Fibroblast of peridontal ligament (primary cell): ENCODE results near the gene HS6ST1.

ENCODE experiments used
- DNase-seq: peaks from one replicate; pipeline ENCODE4 v3.0.0-alpha.2; 2010; ENCODE audit errors: extremely low read depth

HS6ST1 gene, protein sequence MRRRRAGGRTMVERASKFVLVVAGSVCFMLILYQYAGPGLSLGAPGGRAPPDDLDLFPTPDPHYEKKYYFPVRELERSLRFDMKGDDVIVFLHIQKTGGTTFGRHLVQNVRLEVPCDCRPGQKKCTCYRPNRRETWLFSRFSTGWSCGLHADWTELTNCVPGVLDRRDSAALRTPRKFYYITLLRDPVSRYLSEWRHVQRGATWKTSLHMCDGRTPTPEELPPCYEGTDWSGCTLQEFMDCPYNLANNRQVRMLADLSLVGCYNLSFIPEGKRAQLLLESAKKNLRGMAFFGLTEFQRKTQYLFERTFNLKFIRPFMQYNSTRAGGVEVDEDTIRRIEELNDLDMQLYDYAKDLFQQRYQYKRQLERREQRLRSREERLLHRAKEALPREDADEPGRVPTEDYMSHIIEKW

DNA sequence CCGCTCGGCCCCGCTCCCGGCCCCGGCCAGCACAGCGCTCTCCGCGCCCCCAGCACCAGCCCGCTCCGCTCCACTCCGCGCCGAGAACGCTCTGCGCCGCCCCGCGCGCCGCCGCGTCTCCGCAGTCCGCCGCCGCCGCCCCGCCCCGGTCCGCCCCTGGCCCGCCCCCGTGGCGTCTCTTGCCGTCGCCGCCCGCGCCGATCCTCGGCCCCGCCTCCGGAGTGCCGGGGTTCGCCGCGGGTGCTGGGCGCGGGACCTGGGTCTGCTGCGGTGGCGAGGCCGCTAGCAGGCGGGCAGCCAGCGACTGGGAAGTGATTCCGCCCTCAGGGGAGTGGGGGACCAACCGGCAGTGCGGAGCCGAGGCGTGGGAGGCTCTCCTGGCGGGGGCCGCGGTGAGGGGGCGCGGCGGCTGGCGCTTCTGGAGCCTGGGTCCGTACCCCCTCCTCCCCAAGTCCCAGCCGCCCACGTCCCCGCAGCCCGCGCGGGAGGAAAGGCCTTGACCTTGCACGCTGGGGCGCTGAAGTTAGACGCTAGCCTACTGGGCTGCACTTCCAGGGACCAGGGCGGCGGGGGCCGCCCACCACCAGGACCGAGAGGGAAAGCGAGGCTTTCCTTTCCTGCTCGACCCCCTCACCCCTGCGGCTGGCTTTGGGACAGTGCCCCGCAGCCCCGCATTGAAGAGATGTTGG lies at the start of gene HS6ST1:
Gene HS6ST1 (minus strand): TSS at position 93 of the 689 bp plus-strand sequence. CDS start 305 bp downstream, outside the sequence.
- peak; percentile 63 for DNase-seq

DNA sequence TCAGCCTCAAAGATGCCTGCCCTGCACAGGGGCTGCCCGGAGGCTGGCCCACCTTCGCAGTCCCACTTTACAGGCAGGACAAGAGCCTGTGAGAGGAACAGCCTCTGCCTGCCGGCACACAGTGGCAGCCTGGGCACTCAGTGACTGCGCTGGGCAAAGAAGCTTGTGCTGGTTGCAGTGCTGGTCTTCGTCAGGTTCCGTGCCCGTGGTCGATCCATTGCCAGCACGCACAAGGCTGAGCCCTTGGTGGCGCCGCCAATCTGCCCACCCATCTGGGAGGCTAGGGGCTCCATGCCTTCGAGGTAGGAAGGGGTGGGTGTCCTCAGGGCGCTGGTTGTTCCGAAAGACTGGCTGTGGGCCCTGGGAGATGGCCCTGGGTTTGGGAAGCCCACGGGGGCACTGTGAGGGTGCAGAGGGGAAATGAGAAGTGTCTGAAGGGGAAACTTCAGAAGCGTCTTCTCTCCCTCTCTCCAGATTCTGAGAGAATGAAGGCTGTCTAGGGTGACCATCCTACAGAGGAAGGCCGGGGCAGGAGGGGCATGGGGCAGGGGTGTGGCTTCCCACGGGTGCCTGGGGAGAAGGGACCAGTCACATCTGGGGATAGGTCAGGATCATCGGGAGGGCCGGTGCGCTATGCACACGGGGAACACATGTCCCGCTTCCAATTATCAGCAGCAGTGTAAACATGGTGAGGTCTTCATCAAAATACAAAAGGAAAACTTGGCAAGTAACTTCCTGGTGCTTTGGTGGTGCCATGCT lies 49.1 kb upstream of the HS6ST1 start:
- no peak for DNase-seq

DNA sequence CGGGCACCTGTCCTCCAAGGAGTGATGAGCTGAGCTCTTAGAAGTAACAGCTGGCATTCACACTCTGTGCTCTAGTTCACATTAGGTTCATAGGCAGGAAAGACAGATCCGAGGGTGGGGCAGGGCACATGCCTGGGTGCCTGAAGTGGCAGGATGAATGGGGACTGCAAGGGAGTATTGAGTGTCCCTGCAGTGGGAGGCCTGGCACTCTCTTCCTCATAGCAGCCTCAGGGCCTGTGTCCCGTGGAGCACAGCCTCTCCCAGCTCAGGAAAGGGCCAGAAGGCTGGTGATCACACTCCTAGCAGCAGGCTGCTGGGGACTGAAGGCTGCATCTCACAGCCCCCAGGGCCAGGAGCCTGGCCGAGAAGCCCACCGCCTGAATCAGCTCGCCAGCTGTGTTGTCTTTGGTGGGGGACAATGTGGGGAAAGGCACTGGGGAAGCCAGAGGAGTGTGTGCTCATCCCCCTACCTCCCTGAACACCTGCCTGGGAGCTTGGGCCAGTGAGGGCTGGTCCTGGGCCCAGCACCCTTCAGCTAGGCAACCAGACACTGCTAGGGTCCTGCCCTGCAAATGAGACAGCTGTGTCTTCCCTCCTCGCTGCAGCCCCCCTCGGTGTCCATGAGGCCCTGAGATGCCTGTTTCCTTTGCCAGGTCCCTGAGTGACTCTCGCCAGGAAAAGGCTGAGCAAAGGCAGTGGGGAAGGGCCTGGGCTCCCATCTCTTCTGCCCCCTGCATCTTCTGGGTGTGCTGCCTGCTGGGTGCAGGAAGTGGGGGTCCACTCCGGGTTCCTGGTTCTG lies 48.2 kb upstream of the HS6ST1 start:
- no peak for DNase-seq

DNA sequence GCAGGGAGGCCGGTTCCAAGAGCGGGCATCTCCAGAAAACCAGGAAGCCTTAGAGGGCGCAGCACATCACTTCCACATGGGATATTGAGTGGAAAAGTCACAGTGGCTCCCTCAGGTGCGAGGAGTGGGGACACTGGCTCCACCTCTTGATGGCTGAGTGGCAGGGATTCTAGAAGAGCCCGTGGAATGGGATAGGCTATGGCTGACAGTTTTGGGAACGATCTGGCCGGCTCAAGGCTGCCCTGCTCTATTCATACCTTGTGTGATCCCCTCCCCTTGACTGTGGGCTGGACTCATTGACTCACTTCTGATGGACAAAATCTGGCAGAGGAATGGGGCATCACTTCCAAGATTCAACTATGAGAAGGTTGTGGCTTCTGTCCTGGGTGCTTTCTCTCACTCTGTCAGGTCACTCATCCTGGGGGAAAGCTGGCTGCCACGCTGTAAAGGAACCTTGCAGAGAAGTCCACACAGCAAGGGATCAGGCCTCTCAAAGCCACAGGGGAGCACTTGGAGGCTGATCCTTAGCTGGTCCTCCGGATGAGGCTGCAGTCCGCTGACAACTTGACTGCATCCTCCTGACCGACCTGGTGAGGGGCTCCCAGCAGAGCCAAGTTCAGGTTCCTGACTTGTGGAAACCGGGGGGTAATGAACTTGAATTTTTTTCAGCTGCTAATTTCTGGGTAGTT lies 46.7 kb upstream of the HS6ST1 start:
- DNase-seq = no peak

DNA sequence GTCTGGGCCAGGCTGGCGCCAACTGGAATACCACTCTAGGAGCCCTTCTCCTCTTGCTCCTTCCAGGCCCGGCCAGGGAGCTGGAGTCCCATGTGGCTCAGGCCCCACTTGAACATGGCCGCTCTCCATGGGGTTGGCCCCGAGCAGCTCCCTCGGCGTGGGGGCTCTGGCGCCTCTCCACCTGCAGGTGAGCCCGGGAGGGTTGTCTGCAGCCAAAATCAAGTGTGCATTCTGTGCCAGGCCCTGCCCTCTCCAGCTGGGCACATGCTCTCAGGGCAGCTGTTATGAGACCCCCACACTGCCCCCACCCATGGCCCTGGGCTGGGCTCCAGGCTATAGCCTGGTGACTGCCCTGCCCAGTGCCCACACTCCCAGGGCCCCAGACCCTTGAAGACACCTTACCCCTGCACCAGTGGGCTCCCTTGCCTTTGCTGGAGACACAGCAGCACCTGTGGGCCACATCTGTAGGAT lies 45.8 kb upstream of the HS6ST1 start:
- DNase-seq = no peak

DNA sequence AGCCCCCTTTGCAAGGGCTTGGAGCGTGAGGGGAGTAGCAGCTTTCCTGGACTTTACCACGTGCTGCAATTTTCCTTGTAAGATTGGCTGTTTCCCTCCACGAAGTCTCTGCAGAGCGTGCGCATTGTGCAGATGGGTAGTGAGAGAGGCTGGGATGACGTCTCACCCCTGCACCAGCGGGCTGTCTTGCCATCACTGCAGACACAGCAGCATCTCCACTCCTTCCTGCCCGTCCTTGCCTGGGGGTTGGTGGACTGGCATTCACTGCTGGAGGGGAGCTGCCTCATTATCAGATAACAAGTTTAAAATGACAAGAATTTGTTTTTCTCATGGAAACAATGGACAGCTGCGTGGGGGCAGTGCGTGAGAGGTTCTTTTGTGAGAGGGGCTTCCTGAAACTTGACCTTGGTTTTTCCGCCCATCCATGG lies 45.3 kb upstream of the HS6ST1 start:
- no peak for DNase-seq

DNA sequence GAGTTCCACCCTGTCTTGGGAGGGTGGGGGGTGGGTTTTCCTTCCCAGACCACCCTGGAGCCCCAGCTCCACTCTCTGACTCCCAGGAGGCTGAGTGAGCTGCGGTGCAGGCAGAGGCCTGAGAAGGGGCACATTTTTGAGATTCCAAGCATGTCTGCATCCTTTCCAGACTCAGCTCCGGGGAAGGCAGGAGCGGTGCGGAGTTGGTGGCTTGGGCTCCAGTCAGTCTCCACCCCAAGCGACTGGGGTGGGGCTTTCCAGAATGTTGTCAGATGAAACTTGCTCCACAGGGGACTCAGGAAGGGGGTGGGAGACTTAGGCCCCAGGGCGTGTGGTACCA lies 44.2 kb upstream of the HS6ST1 start:
- peak; percentile 62 for DNase-seq

DNA sequence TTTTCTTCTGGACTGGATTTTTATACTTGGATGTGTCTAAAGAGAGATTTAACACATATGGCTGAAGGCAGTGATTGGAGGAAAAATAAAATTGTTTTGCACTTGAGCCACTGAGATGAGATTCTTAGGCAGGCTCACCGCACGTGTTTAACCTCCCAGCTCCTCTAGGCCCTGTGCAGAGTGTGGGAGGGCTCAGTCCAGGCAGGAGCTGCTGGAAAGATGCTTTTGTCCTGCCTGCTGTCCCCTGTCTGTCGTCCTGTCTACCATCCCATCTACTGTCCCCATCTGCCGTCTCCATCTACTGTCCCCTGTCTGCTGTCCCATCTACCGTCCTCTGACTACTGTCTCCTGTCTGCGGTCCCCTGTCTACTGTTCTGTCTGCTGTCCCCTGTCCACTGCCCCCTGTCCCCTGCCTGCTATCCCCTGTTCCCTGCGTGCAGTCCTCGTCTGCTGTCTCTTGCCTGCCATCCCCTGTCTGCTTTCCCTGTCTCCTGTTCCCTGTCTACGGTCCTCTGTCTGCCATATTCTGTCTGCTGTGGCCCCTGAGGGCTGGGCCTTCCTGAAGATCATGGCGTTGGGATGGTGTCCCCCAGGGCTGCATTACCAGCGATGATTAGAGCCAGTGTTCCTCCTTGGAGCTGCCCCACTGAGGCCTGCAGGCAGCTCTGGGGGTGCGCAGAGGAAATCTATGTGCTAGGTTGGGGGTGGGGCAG lies 43.7 kb upstream of the HS6ST1 start:
- DNase-seq = no peak

DNA sequence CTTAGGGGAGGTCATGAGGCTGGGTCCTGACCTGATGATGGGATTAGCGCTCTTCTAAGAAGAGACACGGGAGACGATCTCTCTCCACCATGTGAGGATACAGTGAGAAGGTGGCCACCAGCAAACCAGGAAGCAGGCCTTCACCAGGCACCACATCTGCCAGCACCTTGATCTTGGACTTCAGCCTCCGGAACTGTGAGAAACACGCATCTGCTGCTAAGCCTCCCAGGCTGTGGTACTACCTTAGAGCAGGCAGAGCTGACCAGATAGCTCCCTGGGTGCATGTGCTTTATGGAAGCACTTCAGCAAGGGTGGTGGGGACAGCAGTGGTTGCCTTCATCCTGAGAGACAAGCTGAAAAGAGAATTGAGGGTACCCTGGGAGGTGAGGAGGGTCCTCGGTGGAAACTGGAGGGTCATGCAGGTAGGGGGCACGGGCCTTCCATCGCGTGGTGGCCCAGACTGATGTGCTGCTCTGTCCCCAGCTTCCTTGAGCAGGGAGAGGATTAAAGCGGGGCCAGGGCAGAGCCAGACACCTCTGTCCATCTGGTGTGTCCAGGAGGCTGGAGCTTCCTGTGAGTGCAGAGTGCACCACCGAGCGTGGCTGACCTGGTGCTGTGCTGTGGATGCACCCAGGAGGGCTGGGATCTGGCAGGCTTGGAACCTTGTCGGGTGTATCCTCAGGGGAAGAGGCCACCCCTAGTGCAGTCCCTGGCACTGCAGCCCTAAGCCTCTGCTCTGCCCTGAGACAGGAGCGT lies 42.9 kb upstream of the HS6ST1 start:
- DNase-seq = no peak

DNA sequence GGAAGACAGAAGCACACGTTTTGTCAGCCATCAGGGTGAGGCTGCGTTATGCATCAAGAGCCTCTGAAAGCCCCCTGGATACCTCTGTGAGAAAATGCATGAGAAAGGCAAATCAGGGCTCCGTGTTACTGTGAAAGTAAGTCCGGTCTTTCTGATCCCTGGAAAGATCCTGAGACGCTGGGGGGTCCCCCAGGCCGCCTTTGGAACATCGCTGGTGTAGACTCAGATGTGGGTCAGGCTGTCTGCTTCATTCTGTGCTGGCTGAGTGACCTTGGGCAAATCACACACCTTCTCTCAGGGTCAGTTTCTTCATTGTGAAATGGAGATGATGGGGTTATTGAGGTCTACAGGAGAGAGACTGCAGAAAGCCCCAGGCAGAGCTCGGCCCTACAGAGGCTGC lies 42.0 kb upstream of the HS6ST1 start:
- no peak for DNase-seq

DNA sequence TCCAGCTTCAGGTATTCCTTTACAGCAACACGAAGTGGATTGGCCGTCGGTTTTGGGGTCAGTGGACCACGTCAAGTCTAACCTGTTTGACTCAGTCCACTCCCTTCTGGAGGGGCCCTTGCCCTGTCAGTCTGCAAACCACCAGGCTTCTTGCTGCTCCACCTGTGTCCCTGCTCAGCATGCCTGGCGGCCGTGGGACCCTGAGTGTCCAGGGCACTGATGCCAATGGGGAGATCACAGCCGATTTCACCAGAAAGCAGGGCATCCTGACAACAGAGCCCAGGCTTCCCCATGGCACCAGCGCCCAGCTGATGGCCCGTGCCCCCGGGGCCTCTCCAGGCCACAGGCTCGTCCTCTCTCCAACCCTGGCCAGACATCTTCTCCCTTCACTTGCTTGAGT lies 41.2 kb upstream of the HS6ST1 start:
- DNase-seq = no peak

DNA sequence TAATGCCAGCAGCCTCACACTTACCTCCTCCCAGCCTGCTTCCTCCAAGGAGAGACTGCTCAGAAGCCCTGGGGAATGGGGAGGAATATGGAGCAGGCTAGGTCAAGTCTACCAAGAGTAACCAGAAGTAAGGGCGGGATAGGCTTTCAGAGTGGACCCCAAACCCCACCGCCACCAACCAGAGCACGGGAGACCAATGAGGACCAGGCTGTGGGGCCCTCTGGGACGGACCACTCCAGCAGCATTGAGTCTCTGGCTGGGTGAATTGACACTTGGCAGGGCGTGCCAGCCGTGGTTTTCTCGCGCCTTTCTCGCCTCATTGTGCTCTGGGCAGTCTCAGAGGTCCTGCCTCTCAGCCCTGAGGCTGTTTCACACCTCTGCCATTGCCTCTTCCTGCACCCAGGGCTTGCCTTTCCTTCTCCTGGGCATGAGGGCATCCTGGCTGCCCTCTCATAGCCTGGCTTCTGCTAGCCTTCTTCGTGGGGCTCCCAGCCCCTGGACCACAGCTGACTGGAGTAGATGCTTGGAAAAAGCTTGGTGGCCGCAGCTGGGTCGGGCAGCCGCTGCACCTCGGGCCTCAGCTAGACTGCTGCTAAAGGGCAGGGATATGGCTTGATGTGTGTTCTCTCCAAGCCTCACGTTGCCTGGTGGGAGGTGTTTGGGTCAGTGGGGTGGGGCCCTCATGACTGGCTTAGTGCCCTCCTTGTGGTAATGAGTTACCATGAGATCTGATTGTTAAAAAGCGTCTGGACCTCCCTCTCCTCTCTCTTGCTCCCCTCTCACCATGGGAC lies 40.5 kb upstream of the HS6ST1 start:
- DNase-seq = no peak

DNA sequence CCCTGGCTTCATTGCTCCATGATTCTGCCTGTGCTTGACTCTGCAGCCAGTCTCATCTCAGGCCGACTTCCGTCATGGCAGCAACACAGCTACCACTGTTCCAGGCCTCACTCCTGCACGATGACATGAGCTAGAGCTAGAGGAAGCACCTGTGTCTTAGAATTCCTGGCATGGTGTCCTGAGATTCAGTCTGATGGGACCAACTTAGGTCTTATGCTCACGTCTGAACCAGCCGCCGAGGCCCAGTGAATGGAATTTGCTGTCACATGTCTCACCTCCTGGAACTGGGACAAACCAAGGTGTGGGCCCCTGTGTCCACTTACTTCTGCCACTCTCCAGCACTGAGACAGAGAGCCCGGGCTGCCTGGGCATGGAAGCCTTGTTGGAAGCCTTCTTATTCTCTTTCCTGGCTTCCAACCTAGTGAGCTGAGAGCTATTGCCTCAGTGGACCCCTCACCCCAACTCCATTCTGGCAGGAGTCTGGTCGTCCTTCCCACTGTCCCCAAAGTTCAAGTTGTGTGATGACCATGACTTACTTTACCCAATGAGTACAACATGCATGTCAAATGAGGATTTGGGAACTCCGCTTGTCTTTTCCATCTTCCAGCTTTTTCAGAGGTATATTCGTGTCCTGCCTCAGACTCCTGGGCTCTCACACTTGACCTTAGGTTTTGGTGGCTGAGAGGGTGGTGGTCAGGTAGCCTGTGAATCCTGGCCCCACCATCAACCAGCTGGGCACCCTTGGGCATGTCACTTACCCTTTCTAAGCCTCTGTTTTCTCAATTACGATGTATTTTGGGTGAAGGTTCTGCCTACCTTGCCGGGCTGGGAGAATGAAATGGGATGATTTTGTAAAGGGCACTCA lies 39.1 kb upstream of the HS6ST1 start:
- no peak for DNase-seq

DNA sequence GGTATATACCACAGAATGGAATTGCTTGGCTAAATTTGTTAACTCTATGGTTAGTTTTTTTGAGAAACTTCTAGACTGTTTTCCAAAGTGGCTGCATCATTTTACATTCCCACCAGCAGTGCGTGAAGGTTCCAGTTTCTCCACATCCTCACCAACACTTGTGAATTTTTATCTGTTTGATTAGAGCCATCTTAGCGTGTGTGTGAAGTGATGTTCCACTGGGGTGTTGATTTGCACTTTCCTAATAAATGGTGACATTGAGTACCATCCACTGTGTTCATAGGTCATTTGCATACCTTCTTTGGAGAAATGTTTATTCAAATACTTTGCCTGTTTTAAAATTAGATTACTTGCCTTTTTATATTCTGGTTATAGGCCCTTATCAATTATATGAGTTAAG lies 37.5 kb upstream of the HS6ST1 start:
- no peak for DNase-seq

DNA sequence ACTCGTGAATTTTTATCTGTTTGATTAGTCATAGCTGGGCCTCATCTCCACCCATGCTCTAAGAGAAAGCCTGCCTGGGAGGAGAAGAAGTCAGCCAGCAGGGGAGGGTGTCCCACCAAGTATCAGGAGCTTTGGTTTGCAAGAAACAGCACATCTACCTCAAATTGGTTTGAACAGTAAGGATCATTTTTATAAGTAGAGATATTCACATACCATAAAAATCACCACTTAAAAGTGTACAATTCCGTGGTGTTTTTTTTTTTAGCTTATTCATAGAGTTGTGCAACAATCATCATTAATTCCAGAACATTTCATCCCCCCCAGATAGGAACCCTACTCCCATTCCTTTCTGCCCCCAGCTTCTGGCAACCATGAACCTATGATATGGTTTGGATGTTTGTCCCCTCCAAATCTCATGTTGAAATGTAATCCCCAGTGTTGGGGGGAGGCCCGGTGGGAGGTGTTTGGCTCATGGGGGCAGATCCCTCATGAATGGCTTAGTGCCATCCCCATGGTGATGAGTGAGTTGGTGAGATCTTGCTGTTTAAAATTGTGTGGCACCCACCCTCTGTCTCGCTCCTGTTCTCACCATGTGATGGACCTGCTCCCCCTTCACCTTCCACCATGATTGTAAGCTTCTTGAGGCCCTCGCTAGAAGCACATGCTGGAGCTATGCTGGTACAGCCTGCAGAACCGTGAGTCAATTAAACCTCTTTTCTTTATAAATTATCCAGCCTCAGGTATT lies 36.2 kb upstream of the HS6ST1 start:
- peak; percentile 58 for DNase-seq

DNA sequence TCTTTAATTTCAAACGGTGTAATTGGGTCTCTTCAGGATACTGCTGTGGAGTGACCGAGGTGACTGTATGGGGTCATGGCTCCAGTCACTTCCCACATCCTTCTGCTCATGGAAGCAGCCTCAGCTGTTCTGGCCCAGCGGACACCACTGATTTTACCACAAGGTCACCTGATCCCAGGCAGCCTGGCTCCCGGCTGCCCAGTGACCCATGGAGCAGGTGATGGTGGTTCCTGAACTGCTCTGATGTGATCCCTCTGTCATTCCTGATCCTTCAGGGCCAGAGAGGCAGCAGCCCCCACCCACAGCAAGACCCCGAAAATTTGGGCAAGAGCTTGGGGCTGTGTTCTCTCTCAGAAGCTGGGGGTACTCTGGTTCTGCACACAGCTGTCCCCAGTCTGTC lies 35.5 kb upstream of the HS6ST1 start:
- no peak for DNase-seq

DNA sequence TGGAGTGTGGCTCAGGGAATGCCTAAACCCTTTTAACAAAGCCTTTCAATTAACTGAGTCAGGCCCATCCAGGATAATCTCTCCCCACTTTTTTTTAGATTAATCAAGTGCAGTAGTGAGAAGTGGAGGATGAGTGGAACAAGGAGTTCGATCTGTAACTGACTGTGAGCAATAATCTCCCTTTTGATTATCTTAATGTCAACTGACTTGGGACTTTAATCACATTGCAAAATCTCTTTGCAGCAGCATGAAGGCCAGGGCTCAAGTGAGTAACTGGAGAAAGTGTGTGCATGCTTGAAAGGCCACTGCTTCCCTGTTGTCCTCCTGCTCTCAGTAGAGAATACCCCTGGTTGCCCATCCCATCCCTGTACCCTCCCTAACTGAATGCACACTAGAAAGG lies 32.1 kb upstream of the HS6ST1 start:
- DNase-seq = no peak
